ENCODE results near the gene EMP3.

Gene EMP3

GRCh38 chr19:48372904-48373303 lies 47.6 kb downstream of the EMP3 start:
- Histone ChIP-seq H3K9me3 (ENCODE audit: insufficient read depth, low read length, severe bottlenecking) (no peaks in the 10 kb centered on the region), H3K4me2 (ENCODE audit: insufficient read depth, low read length) (no peak overlapping the region), H2AFZ (ENCODE audit: low read depth, low read length) (no peak overlapping the region), H3K4me3 (ENCODE audit: low read depth in 1 of 2, low read length in 2 of 2) (no peak overlapping the region), H3K79me2 (ENCODE audit: insufficient read depth, low read length) (no peaks in the 10 kb centered on the region), H3K27ac (ENCODE audit: low read length) (no peak overlapping the region), H4K20me1 (ENCODE audit: insufficient read depth, low read length) (no peaks in the 10 kb centered on the region), H3K36me3 (ENCODE audit: insufficient read depth, low read length) (no peaks in the 10 kb centered on the region), H3K27me3 (ENCODE audit: insufficient read depth, low read length, poor library complexity) (no peaks in the 10 kb centered on the region), H3K4me1 (ENCODE audit: insufficient read depth, low read length) (no peaks in the 10 kb centered on the region), H3K9ac (ENCODE audit: low read depth, low read length) (no peak overlapping the region)
- TF ChIP-seq EZH2 (IDR thresholded peaks at IDR 0.05; ENCODE audit: borderline replicate concordance, low read depth, low read length, severe bottlenecking), result no peak
- no peak for TF ChIP-seq CTCF (IDR thresholded peaks at IDR 0.05; ENCODE audit: borderline replicate concordance, extremely low read depth, low read length, poor library complexity, severe bottlenecking)
- DNase-seq (no peak), ATAC-seq (ENCODE audit: insufficient read depth, low read depth) (no peak)

- Histone ChIP-seq H3K79me2 (ENCODE audit: insufficient read depth, low read length) (no peaks in the 10 kb centered on the region), H3K27ac (ENCODE audit: low read length) (no peak overlapping the region), H4K20me1 (ENCODE audit: insufficient read depth, low read length) (no peaks in the 10 kb centered on the region), H3K27me3 (ENCODE audit: insufficient read depth, low read length, poor library complexity) (no peaks in the 10 kb centered on the region), H3K9ac (ENCODE audit: low read depth, low read length) (no peak overlapping the region), H3K4me3 (ENCODE audit: low read depth in 1 of 2, low read length in 2 of 2) (no peak overlapping the region), H3K4me1 (ENCODE audit: insufficient read depth, low read length) (no peaks in the 10 kb centered on the region), H3K4me2 (ENCODE audit: insufficient read depth, low read length) (no peak overlapping the region), H3K36me3 (ENCODE audit: insufficient read depth, low read length) (no peaks in the 10 kb centered on the region), H2AFZ (ENCODE audit: low read depth, low read length) (no peak overlapping the region), H3K9me3 (ENCODE audit: insufficient read depth, low read length, severe bottlenecking) (no peaks in the 10 kb centered on the region)
- TF ChIP-seq CTCF (IDR thresholded peaks at IDR 0.05; ENCODE audit: borderline replicate concordance, extremely low read depth, low read length, poor library complexity, severe bottlenecking) (no peak), EZH2 (IDR thresholded peaks at IDR 0.05; ENCODE audit: borderline replicate concordance, low read depth, low read length, severe bottlenecking) (no peak)
- ATAC-seq (ENCODE audit: insufficient read depth, low read depth), result no peak
- DNase-seq, result no peak
Observed at GRCh38 chr19:48373567-48373966, 48.2 kb downstream of the EMP3 start.

GRCh38 chr19:48378194-48378570 lies 52.8 kb downstream of the EMP3 start:
- TF ChIP-seq CTCF (IDR thresholded peaks at IDR 0.05; ENCODE audit: borderline replicate concordance, extremely low read depth, low read length, poor library complexity, severe bottlenecking), result no peak
- no peak for TF ChIP-seq EZH2 (IDR thresholded peaks at IDR 0.05; ENCODE audit: borderline replicate concordance, low read depth, low read length, severe bottlenecking)
- no peak overlapping the region for H2AFZ ChIP-seq (ENCODE audit: low read depth, low read length)
- DNase-seq, result no peak
- H3K27me3 ChIP-seq (ENCODE audit: insufficient read depth, low read length, poor library complexity), result no peaks in the 10 kb centered on the region
- H4K20me1 ChIP-seq (ENCODE audit: insufficient read depth, low read length), result no peaks in the 10 kb centered on the region
- H3K4me3 ChIP-seq (ENCODE audit: low read depth in 1 of 2, low read length in 2 of 2), result no peak overlapping the region
- no peak overlapping the region for H3K9ac ChIP-seq (ENCODE audit: low read depth, low read length)
- no peak overlapping the region for H3K4me2 ChIP-seq (ENCODE audit: insufficient read depth, low read length)
- no peaks in the 10 kb centered on the region for H3K9me3 ChIP-seq (ENCODE audit: insufficient read depth, low read length, severe bottlenecking)
- H3K36me3 ChIP-seq (ENCODE audit: insufficient read depth, low read length), result peaks cover 17% of the 10 kb centered on the region; the same call in 1 of the 2 replicates
- H3K79me2 ChIP-seq (ENCODE audit: insufficient read depth, low read length), result no peaks in the 10 kb centered on the region
- no peak for ATAC-seq (ENCODE audit: insufficient read depth, low read depth)
- H3K4me1 ChIP-seq (ENCODE audit: insufficient read depth, low read length), result no peaks in the 10 kb centered on the region
- no peak overlapping the region for H3K27ac ChIP-seq (ENCODE audit: low read length)

- no peak for DNase-seq
- no peak overlapping the region for H3K27ac ChIP-seq (ENCODE audit: low read length)
Observed at GRCh38 chr19:48379058-48379457, 53.7 kb downstream of the EMP3 start.

More at GRCh38 chr19:48379058-48379457, 53.7 kb downstream of the EMP3 start:
- no peaks in the 10 kb centered on the region for H4K20me1 ChIP-seq (ENCODE audit: insufficient read depth, low read length)
- peaks cover 24% of the 10 kb centered on the region for H3K36me3 ChIP-seq (ENCODE audit: insufficient read depth, low read length)
- H3K79me2 ChIP-seq (ENCODE audit: insufficient read depth, low read length), result no peaks in the 10 kb centered on the region
- H2AFZ ChIP-seq (ENCODE audit: low read depth, low read length), result no peak overlapping the region
- H3K4me1 ChIP-seq (ENCODE audit: insufficient read depth, low read length), result no peaks in the 10 kb centered on the region
- no peak overlapping the region for H3K4me3 ChIP-seq (ENCODE audit: low read depth in 1 of 2, low read length in 2 of 2)
- no peak; the same call in 2 of the 3 replicates for ATAC-seq (ENCODE audit: insufficient read depth, low read depth)
- no peak for TF ChIP-seq CTCF (IDR thresholded peaks at IDR 0.05; ENCODE audit: borderline replicate concordance, extremely low read depth, low read length, poor library complexity, severe bottlenecking)
- no peak for TF ChIP-seq EZH2 (IDR thresholded peaks at IDR 0.05; ENCODE audit: borderline replicate concordance, low read depth, low read length, severe bottlenecking)
- H3K27me3 ChIP-seq (ENCODE audit: insufficient read depth, low read length, poor library complexity), result no peaks in the 10 kb centered on the region
- no peak overlapping the region for H3K4me2 ChIP-seq (ENCODE audit: insufficient read depth, low read length)
- no peaks in the 10 kb centered on the region for H3K9me3 ChIP-seq (ENCODE audit: insufficient read depth, low read length, severe bottlenecking)
- H3K9ac ChIP-seq (ENCODE audit: low read depth, low read length), result no peak overlapping the region
